Measurements from ENCODE around the gene CRBN.
A peak's percentile ranks its signal among the peaks of the same experiment; 100 is the strongest.

The CRBN gene

DNA sequence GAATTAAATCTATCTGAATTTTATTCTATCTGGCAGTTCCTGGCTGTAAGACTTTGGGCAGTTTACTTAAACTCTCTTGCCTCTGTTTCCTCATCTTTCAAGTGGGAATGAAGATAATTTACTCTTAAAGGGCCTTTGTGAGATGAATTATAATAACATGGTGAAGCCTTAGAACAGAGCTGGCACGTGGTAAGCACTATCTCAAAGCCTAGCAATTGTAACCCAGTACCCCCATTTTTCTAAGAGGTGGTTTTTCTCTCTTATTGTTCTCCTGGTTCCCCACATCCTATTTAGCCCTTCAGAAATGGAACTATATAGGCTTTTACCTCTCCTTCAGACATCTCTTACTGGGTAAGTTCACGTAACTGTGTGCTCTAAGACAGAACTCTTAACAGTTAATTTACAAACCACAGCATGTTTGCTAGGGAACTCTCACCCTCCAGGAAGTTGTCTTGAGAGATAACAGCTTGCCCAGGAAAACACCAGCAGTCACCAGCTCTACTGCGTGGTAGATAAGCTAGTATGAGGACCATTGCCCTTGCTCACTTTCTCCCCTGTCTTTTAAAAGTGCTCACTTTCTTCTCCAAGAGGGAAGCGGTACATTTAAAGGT is 12.3 kb upstream of the CRBN start:
- H3K4me3 ChIP-seq (ENCODE audit: low read depth, low read length): no peak overlapping the region
- TF ChIP-seq, protein P1, sequence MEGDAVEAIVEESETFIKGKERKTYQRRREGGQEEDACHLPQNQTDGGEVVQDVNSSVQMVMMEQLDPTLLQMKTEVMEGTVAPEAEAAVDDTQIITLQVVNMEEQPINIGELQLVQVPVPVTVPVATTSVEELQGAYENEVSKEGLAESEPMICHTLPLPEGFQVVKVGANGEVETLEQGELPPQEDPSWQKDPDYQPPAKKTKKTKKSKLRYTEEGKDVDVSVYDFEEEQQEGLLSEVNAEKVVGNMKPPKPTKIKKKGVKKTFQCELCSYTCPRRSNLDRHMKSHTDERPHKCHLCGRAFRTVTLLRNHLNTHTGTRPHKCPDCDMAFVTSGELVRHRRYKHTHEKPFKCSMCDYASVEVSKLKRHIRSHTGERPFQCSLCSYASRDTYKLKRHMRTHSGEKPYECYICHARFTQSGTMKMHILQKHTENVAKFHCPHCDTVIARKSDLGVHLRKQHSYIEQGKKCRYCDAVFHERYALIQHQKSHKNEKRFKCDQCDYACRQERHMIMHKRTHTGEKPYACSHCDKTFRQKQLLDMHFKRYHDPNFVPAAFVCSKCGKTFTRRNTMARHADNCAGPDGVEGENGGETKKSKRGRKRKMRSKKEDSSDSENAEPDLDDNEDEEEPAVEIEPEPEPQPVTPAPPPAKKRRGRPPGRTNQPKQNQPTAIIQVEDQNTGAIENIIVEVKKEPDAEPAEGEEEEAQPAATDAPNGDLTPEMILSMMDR (IDR thresholded peaks at IDR 0.05; ENCODE audit: borderline replicate concordance, insufficient read depth, low read depth, low read length): no peak

DNA sequence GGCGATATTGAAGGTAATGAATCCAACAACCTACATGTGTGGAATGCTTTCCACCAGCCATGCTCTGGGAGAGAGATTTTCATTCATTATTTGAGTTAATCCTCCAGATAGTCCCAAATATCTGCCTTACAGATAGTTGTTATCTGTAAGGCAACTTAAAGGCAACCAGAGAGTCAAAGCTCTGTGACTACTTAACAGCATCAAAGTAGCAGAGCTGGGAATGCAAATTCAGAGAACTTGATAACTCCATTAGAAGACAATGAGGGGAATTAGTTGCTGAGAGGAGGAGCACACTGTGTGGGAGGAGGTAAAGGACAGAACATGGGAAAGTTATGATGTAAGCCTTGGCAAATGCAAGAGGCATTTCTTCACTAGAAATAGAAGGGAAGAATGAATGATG is 10.5 kb upstream of the CRBN start:
- H3K4me3 ChIP-seq (ENCODE audit: low read depth, low read length): no peak overlapping the region
- TF ChIP-seq, protein P1 (IDR thresholded peaks at IDR 0.05; ENCODE audit: borderline replicate concordance, insufficient read depth, low read depth, low read length): no peak

- TF ChIP-seq, protein P1 (IDR thresholded peaks at IDR 0.05; ENCODE audit: borderline replicate concordance, insufficient read depth, low read depth, low read length): no peak
- no peak overlapping the region for H3K4me3 ChIP-seq (ENCODE audit: low read depth, low read length)
Measured at GRCh38 chr3:3189102-3189727, 9.7 kb upstream of the CRBN start.

DNA sequence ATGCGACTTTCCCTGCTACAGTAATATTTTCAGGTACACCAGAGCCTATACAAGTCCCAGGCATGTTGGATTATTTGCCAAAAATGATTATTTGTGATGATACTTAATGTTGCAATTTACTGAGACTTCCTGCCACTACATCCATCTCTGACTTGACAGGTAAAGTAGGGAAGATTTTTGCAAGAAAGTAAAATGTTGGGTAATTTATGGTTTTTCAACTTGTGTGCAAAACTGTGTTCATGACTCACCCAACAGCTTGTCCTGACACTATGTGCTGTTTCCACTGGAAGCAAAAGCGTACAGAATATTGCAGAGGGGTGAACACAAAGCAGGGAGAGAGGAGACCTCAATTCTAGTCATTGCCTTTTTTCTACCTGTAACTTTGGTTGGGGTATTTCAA is 5.4 kb upstream of the CRBN start:
- H3K4me3 ChIP-seq (ENCODE audit: low read depth, low read length): no peak overlapping the region
- TF ChIP-seq, protein P1 (IDR thresholded peaks at IDR 0.05; ENCODE audit: borderline replicate concordance, insufficient read depth, low read depth, low read length): no peak

DNA sequence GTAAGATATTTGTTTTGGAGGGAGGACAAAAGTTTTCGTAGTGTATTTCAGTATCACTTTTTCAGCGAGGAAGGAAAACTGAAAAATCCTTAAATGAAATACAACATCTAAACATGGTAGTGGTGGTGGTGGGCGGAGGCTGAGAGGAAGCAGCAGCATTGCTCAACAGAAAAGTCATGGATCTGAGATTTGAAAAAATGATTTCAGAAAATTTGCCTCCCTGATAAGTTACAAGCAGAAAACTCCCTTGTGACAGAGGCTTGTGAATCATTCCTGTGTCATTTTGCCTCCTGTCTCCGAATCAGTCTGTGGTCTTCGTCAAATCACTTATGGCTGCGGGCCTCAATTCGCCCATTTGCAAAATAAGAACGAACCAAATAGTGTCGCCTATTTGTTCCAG is 965 bp upstream of the CRBN start:
- TF ChIP-seq, protein P1 (IDR thresholded peaks at IDR 0.05; ENCODE audit: borderline replicate concordance, insufficient read depth, low read depth, low read length): no peak
- H3K4me3 ChIP-seq (ENCODE audit: low read depth, low read length): no peak overlapping the region

DNA sequence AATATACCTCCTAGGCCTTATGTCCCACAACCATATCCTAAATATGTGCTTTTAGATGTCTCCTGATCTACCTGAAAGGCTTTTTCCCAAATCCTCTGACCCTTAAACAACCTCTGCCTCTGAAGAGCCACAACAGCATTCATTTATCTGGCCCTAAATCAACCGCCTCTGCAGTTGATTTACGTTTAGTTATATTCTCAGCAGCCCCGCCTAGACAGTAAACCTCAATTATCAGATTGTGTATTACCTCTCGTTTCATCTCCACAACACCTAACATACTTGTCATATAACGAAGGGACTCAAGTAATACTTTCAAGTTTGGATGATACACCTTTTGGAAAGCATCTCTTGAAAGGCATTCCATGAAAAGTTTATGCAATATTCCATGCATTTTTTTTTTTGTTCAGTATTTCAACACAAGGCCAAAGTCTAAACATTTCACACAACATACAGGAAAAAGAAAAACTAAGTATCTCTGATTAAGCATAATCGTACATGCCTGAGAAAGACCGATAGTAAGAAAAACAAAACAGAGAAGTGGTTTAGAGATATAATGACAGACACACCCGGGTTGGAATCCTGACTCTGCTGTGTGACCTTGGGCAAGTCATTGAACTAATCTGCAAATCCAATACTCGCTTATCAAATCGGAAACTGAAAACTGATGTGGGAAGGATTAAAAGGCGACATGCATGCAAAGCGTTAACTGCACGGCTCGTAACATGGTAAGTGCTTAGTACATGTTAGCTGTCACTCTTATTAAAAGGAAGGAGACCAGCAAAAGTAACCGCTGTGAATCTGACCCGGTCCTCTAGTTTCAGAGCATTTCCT is 778 bp downstream of the CRBN start:
- TF ChIP-seq, protein P1 (IDR thresholded peaks at IDR 0.05; ENCODE audit: borderline replicate concordance, insufficient read depth, low read depth, low read length): no peak
- peak overlapping the region; percentile 91 for H3K4me3 ChIP-seq (ENCODE audit: low read depth, low read length)
